Right cardiac atrium (tissue), 5 donors: ENCODE measurements around the gene AQP6. TPM values are rescaled to one million over a fixed set of nuclear protein-coding genes. Genes with fewer than 3 reads are reported as not detected.

ENCODE experiments used
- ATAC-seq, 2 donors: fragments of 200-7000 bp; cut with Tn5 transposase; one replicate each; pipeline versions ENCODE4 v1.8.0 to v1.9.1; 2020; ENCODE audit warnings: moderate library complexity in 2 of 2, mild to moderate bottlenecking in 1 of 2
- DNase-seq, 3 donors: peaks; one replicate each; pipeline ENCODE4 v3.0.0-alpha.2; 2020
- H3K27ac ChIP-seq: one replicate; pipeline ENCODE4 v1.5.1; 2013; ENCODE audit warnings: mild to moderate bottlenecking, low read length, control low read depth, moderate library complexity
- H3K27me3 ChIP-seq: one replicate; pipeline ENCODE4 v1.6.1; 2013; ENCODE audit not compliant: control insufficient read depth, insufficient read depth
- H3K4me1 ChIP-seq: one replicate; pipeline ENCODE4 v1.6.1; 2013; ENCODE audit warnings: low read length; ENCODE audit not compliant: control insufficient read depth, insufficient read depth
- H3K4me3 ChIP-seq: one replicate; pipeline ENCODE4 v1.5.1; 2013; ENCODE audit warnings: low read length, control low read depth
- H3K9me3 ChIP-seq: one replicate; pipeline ENCODE4 v1.6.1; 2013; ENCODE audit warnings: low read length; ENCODE audit not compliant: control insufficient read depth
- WGBS: extraction: QIAGEN DNeasy Blood & Tissue Kit; methylation state at CpG from one replicate; pipeline ENCODE4 v1.1.7; 2013; 5-methylcytosine and 5-hydroxymethylcytosine counted together
- intact Hi-C, 4 donors: fragments of 100-400 bp; cut with DNase I; formaldehyde crosslinking; loops; one replicate each; pipeline versions ENCODE4 v1.11.0 to v1.14.0; 2022 to 2023
- polyA plus RNA-seq: library from polyadenylated mRNA; stranded (reverse); fragments of 200-250 nt; gene quantifications from one replicate; pipeline ENCODE4 v1.2.3, GENCODE V29; 2013
- total RNA-seq, 4 donors: library from RNA; stranded (reverse); fragmentation: NEBNext Ultra II Directional; extraction: Animal tissue kit (Norgen Biotek cat#: 25700); gene quantifications; one replicate each; pipeline ENCODE4 v1.2.1, GENCODE V29; 2021
- donor health status: healthy with polysubstance abuse.
- donor health status: DM: no; HTN: yes; CAD: no.
- donor health status: DM: no; HTN: no; CAD: no.
- donor health status: DM: no; HTN: yes; CAD: no; lungs with severe emphysema.
- donor health status: DM: yes; HTN: yes; CAD: no.

The AQP6 gene
- total and polyA plus RNA-seq, 5 donors: 0.15 to 0.32 (median 0.21) TPM; not detected in 1

- Histone ChIP-seq H3K4me3 (no peak overlapping the region), H3K27ac (no peak overlapping the region), H3K4me1 (peaks cover 2% of the 10 kb centered on the region), H3K9me3 (no peaks in the 10 kb centered on the region), H3K27me3 (no peaks in the 10 kb centered on the region)
- ATAC-seq (no peak), DNase-seq (no peak)
- WGBS: 96% methylated on average over 7 of the region's 7 CpGs
- intact Hi-C loops: no loop called here
Measured at GRCh38 chr12:50006280-50006679, 33.5 kb downstream of the AQP6 start.

GRCh38 chr12:50006754-50007442 lies 34.2 kb downstream of the AQP6 start:
- peaks cover 2% of the 10 kb centered on the region for H3K4me1 ChIP-seq
- H3K27me3 ChIP-seq: no peaks in the 10 kb centered on the region
- H3K4me3 ChIP-seq: no peak overlapping the region
- WGBS: 96% methylated on average over 1 of the region's 1 CpG
- intact Hi-C loops: no loop called here
- no peak for DNase-seq
- no peak overlapping the region for H3K27ac ChIP-seq
- no peaks in the 10 kb centered on the region for H3K9me3 ChIP-seq
- no peak for ATAC-seq

- Histone ChIP-seq H3K27ac (no peak overlapping the region), H3K4me1 (no peaks in the 10 kb centered on the region), H3K4me3 (no peak overlapping the region), H3K27me3 (no peaks in the 10 kb centered on the region), H3K9me3 (no peaks in the 10 kb centered on the region)
- DNase-seq (no peak), ATAC-seq (no peak)
- 73% methylated on average over 2 of the region's 2 CpGs for WGBS
- intact Hi-C loops: no loop called here
Measured at GRCh38 chr12:50013361-50014147, 40.8 kb downstream of the AQP6 start.

- WGBS: 94% methylated on average over 3 of the region's 3 CpGs
- no peak for ATAC-seq
- Histone ChIP-seq H3K4me3 (no peak overlapping the region), H3K27ac (no peak overlapping the region), H3K4me1 (no peaks in the 10 kb centered on the region), H3K9me3 (no peaks in the 10 kb centered on the region), H3K27me3 (no peaks in the 10 kb centered on the region)
- intact Hi-C loops: no loop called here
- DNase-seq: no peak
Measured at GRCh38 chr12:50014342-50014741, 41.6 kb downstream of the AQP6 start.

- H3K4me3 ChIP-seq: no peak overlapping the region
- DNase-seq (peak in 2 of 3 donors; percentile 64 to 78), ATAC-seq (peak; percentile 80 to 85)
- 50% methylated on average over 10 of the region's 10 CpGs for WGBS
- no peaks in the 10 kb centered on the region for H3K27me3 ChIP-seq
- no peak overlapping the region for H3K27ac ChIP-seq
- intact Hi-C loops: no loop called here
- no peaks in the 10 kb centered on the region for H3K4me1 ChIP-seq
- H3K9me3 ChIP-seq: no peaks in the 10 kb centered on the region
Measured at GRCh38 chr12:50016501-50017475, 44.0 kb downstream of the AQP6 start.

GRCh38 chr12:50017641-50018040 lies 44.9 kb downstream of the AQP6 start:
- DNase-seq (peak in 1 of 3 donors; percentile 22), ATAC-seq (peak; percentile 15 to 54)
- Histone ChIP-seq H3K9me3 (no peaks in the 10 kb centered on the region), H3K27me3 (no peaks in the 10 kb centered on the region), H3K4me3 (no peak overlapping the region), H3K4me1 (no peaks in the 10 kb centered on the region), H3K27ac (no peak overlapping the region)
- intact Hi-C loops: no loop called here
- WGBS: 78% methylated on average over 6 of the region's 6 CpGs

GRCh38 chr12:50018154-50018553 lies 45.4 kb downstream of the AQP6 start:
- ATAC-seq (no peak), DNase-seq (no peak)
- intact Hi-C loops: no loop called here
- 50% methylated on average over 3 of the region's 3 CpGs for WGBS
- Histone ChIP-seq H3K9me3 (no peaks in the 10 kb centered on the region), H3K27ac (no peak overlapping the region), H3K27me3 (no peaks in the 10 kb centered on the region), H3K4me3 (no peak overlapping the region), H3K4me1 (no peaks in the 10 kb centered on the region)

GRCh38 chr12:50018968-50019367 lies 46.2 kb downstream of the AQP6 start:
- ATAC-seq: peak; percentile 66 to 87
- no peak overlapping the region for H3K27ac ChIP-seq
- intact Hi-C loops: no loop called here

GRCh38 chr12:50019524-50019923 lies 46.8 kb downstream of the AQP6 start:
- WGBS: 89% methylated on average over 2 of the region's 2 CpGs
- H3K4me1 ChIP-seq: no peaks in the 10 kb centered on the region
- H3K27me3 ChIP-seq: no peaks in the 10 kb centered on the region
- no peak overlapping the region for H3K4me3 ChIP-seq
- H3K27ac ChIP-seq: no peak overlapping the region
- ATAC-seq (no peak), DNase-seq (no peak)
- no peaks in the 10 kb centered on the region for H3K9me3 ChIP-seq
- intact Hi-C loops: no loop called here

More at GRCh38 chr12:50018968-50019367, 46.2 kb downstream of the AQP6 start:
- H3K4me1 ChIP-seq: no peaks in the 10 kb centered on the region
- no peak for DNase-seq
- 70% methylated on average over 2 of the region's 2 CpGs for WGBS
- no peak overlapping the region for H3K4me3 ChIP-seq
- no peaks in the 10 kb centered on the region for H3K27me3 ChIP-seq
- H3K9me3 ChIP-seq: no peaks in the 10 kb centered on the region

GRCh38 chr12:50021031-50021430 lies 48.3 kb downstream of the AQP6 start:
- intact Hi-C loops: no loop called here
- H3K27me3 ChIP-seq: no peaks in the 10 kb centered on the region
- H3K4me3 ChIP-seq: no peak overlapping the region
- H3K27ac ChIP-seq: no peak overlapping the region
- no peaks in the 10 kb centered on the region for H3K9me3 ChIP-seq
- DNase-seq (no peak), ATAC-seq (no peak)
- WGBS: 49% methylated on average over 4 of the region's 4 CpGs
- peaks cover 3% of the 10 kb centered on the region for H3K4me1 ChIP-seq
